GM23248 (cell line): ENCODE results near the gene ERCC1.

ENCODE experiments used
- EZH2 ChIP-seq: fragments of 200-600 bp; sonication (generic); IDR thresholded peaks from 2 replicates; pipeline ENCODE4 v1.6.1; 2018; ENCODE audit warnings: antibody characterized with exemption, mild to moderate bottlenecking; ENCODE audit not compliant: insufficient read depth, poor library complexity, severe bottlenecking
- EZH2phosphoT487 ChIP-seq: fragments of 200-600 bp; sonication (generic); IDR thresholded peaks from 2 replicates; pipeline ENCODE4 v1.6.1; 2018; ENCODE audit warnings: antibody characterized with exemption, moderate library complexity, mild to moderate bottlenecking, low read depth; ENCODE audit not compliant: insufficient read depth

DNA sequence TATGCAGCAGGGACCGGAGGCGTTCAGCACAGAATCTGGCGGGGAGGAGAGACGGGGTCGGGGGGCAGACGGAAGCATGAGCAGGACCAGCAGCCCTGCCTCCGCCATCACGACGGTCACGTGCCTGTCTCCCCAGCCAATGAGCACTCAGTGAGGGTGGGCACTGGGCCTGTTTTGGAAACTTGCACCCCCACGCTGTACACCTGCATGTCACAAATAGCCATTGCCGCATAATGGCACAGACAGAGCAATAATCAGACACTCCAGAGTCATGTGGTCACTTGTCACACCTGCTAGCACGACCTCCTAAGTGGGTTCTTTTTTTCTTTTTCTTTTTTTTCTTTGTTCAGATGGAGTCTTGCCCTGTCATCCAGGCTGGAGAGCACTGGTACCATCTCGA, 62.1 kb downstream of the ERCC1 start:
- TF ChIP-seq EZH2: no peak
- no peak for TF ChIP-seq EZH2phosphoT487
